NT2/D1 (cell line): ENCODE measurements around the gene NOP56.

ENCODE experiments used
- DNase-seq: peaks from one replicate; pipeline ENCODE4 v3.0.0-alpha.2; 2011; ENCODE audit warnings: low read depth, low spot score
- H3K27me3 ChIP-seq: 2 replicates; pipeline ENCODE4 v1.6.0; 2011; ENCODE audit warnings: mild to moderate bottlenecking; ENCODE audit not compliant: insufficient read length, insufficient read depth
- H3K36me3 ChIP-seq: 2 replicates; pipeline ENCODE4 v1.6.1; 2011; ENCODE audit warnings: mild to moderate bottlenecking, low read length, mixed read lengths; ENCODE audit not compliant: insufficient read depth, insufficient read length
- H3K4me1 ChIP-seq: 2 replicates; pipeline ENCODE4 v1.5.1; 2011; ENCODE audit not compliant: insufficient read depth, insufficient read length
- H3K4me3 ChIP-seq: 2 replicates; pipeline ENCODE4 v1.5.1; 2011; ENCODE audit warnings: low read depth; ENCODE audit not compliant: insufficient read length
- H3K9ac ChIP-seq: 2 replicates; pipeline ENCODE4 v1.6.0; 2011; ENCODE audit warnings: low read depth; ENCODE audit not compliant: insufficient read length
- H3K9me3 ChIP-seq: 2 replicates; pipeline ENCODE4 v1.5.1; 2011; ENCODE audit warnings: mild to moderate bottlenecking, low read length; ENCODE audit not compliant: insufficient read depth
- SUZ12 ChIP-seq: IDR thresholded peaks from 2 replicates; pipeline ENCODE4 v1.6.1; 2011; ENCODE audit not compliant: insufficient read length, insufficient read depth; ENCODE audit errors: extremely low read depth
- YY1 ChIP-seq: IDR thresholded peaks from 2 replicates; pipeline ENCODE4 v1.6.1; 2011; ENCODE audit not compliant: insufficient read length, insufficient read depth
- ZNF274 ChIP-seq: IDR thresholded peaks from 2 replicates; pipeline ENCODE4 v1.6.1; 2011; ENCODE audit warnings: mild to moderate bottlenecking, low read depth, low read length

NOP56 gene

DNA sequence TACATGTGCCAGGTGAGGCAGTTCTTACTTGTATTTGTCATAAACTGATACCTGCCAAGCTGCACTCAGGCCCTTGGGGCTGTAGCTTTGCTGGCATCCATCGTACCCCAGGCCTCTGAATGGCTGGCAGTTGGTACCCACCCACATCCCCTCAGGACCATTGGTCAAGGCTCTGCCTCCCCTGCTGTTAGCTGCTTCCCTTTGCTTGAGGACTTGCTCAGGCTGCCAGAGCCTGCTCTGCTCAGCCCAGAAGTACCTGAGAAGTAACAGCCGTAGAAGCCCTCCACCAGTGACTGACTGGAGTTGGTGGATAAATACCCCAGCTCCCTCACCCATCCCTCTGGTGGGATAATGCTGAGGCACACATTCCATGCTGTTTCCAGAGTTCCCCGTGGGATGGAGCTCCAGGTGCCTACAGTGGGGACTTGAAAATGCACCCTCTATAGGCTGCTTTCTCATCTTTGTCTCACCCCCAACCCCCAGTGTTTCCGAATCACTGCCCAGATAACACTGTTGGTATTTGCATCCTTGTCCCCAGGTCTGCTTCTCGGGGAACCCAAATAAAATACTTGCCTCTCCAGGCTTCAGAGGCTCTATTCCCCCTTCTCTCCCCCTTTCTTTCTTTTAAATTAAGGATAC lies 47.5 kb downstream of the NOP56 start:
- Histone ChIP-seq H3K9me3 (no peaks in the 10 kb centered on the region), H3K4me3 (no peak overlapping the region), H3K27me3 (peaks cover 20% of the 10 kb centered on the region), H3K4me1 (peaks cover 23% of the 10 kb centered on the region), H3K9ac (no peak overlapping the region), H3K36me3 (no peaks in the 10 kb centered on the region)
- no peak for DNase-seq
- TF ChIP-seq YY1 (no peak), ZNF274 (no peak), SUZ12 (no peak)

DNA sequence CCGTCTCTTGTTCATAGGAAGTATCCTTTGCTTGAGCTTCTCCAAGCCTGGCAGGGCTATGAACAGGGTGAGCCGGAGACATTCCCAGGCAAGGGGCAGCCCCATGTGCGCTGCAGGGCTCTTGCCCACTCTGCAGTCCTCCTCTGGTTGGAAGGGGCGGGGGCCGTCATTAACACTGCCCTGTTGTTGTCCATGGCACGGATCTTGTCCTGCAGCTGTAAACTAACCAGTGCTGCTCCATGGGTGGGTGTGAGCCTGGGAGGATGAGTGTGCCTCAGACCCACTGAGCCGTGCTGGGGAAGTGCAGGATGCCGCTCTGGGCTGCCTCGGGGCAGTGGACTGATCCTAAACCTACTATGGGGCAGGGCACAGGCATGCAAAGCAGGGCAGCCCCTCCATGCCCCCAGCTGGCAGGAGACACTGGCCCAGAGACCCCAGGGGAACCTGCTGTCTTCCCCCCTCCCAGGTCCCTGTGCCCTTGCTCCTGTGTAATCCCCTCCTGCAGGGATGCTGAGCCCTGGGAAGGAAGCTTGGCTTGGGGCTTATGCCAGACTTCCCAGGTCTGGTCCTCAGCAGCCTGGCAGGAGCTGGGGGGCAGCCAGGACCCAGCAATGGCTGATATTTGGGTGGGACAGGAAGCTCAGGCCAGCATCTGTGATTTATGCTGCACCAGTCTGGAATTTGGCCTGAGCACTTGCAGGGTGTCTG lies 48.6 kb downstream of the NOP56 start:
- DNase-seq = no peak
- TF ChIP-seq SUZ12 (no peak), YY1 (no peak), ZNF274 (no peak)
- H3K36me3 ChIP-seq = no peaks in the 10 kb centered on the region
- no peak overlapping the region for H3K4me3 ChIP-seq
- H3K27me3 ChIP-seq = peaks cover 15% of the 10 kb centered on the region
- no peak overlapping the region for H3K9ac ChIP-seq
- H3K9me3 ChIP-seq = no peaks in the 10 kb centered on the region
- peaks cover 26% of the 10 kb centered on the region for H3K4me1 ChIP-seq

DNA sequence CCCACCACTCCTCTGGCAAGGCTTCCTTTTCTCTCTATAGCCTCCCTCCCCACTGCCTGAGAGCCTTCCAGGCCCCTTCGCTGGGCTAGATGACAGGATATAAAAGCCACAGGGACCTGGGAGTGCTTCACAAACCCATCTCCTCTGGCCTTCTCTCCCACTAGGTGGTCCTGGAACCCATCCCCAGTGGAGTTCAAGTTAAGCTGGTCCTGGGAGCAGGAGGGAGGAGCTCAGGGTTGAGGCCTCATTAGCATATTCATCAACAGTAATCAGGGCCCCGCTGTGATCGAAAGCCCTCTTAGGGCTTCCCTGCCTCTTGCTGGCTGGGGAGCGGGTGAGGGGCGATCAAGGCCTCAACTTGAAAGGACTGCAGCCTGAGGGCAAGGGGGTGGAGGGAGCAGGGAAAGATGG lies 49.2 kb downstream of the NOP56 start:
- no peaks in the 10 kb centered on the region for H3K9me3 ChIP-seq
- DNase-seq = peak; percentile 89
- H3K4me3 ChIP-seq = no peak overlapping the region
- H3K27me3 ChIP-seq = peaks cover 15% of the 10 kb centered on the region
- no peak overlapping the region for H3K9ac ChIP-seq
- no peak for TF ChIP-seq YY1
- TF ChIP-seq SUZ12 = no peak
- TF ChIP-seq ZNF274 = no peak
- H3K36me3 ChIP-seq = no peaks in the 10 kb centered on the region
- peaks cover 27% of the 10 kb centered on the region for H3K4me1 ChIP-seq

GRCh38 chr20:2703716-2704475 lies 51.5 kb downstream of the NOP56 start:
- TF ChIP-seq ZNF274 = no peak
- no peak for TF ChIP-seq SUZ12
- TF ChIP-seq YY1 = no peak
- H3K27me3 ChIP-seq = peaks cover 15% of the 10 kb centered on the region
- H3K9ac ChIP-seq = no peak overlapping the region
- H3K9me3 ChIP-seq = no peaks in the 10 kb centered on the region
- peaks cover 30% of the 10 kb centered on the region for H3K4me1 ChIP-seq
- H3K4me3 ChIP-seq = no peak overlapping the region
- no peak for DNase-seq
- no peaks in the 10 kb centered on the region for H3K36me3 ChIP-seq

DNA sequence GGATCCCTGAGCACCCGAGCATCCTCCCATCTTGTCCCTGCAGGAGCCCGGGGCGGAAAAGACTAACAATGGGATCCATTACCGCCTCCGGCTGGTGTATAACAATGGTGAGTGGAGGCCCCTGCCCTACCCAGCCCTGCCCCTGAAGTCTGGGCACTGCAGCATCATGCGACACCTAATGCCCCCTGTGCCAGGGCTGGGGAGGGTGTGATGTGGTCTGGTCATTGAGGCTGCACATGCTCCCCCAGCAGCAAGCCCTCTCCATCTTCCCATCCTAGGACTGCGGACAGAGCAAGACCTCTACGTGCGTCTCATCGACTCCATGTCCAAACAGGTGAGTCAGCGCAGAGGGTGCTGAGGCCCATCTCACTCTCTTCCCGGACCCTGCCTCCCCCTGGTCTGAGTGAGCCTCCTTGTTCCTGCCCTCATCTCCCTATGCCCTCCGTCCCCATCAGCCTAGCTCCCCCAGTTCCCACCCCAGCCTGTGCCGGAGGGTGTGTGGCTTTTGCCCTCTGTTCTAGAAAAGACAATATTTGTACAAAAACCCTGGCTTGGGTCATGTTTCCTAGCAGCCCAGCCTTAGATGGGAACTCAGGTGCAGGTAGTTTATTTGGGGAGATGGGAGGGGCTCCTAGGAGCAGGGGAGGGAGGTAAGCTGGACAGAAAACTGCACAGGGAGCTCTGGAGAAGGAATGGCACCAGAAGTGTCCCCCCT lies 53.7 kb downstream of the NOP56 start:
- no peak overlapping the region for H3K9ac ChIP-seq
- H3K9me3 ChIP-seq = no peaks in the 10 kb centered on the region
- H3K27me3 ChIP-seq = peaks cover 3% of the 10 kb centered on the region

GRCh38 chr20:2706688-2707352 lies 54.4 kb downstream of the NOP56 start:
- H3K4me1 ChIP-seq = peaks cover 17% of the 10 kb centered on the region
- H3K27me3 ChIP-seq = peaks cover 3% of the 10 kb centered on the region
- no peak for DNase-seq
- H3K4me3 ChIP-seq = no peak overlapping the region
- no peak overlapping the region for H3K9ac ChIP-seq
- H3K9me3 ChIP-seq = no peaks in the 10 kb centered on the region
- no peaks in the 10 kb centered on the region for H3K36me3 ChIP-seq
- no peak for TF ChIP-seq YY1
- TF ChIP-seq ZNF274 = no peak
- no peak for TF ChIP-seq SUZ12

More for the DNA sequence above, 53.7 kb downstream of the NOP56 start:
- Histone ChIP-seq H3K4me3 (no peak overlapping the region), H3K36me3 (no peaks in the 10 kb centered on the region), H3K4me1 (peaks cover 22% of the 10 kb centered on the region)
- TF ChIP-seq ZNF274 = no peak
- no peak for TF ChIP-seq YY1
- no peak for TF ChIP-seq SUZ12
- no peak for DNase-seq
